GM18909 (cell line): ENCODE results near the gene PPP1R11.

ENCODE experiments used
- ATAC-seq: cut with Tn5 transposase; IDR thresholded peaks from one replicate; pipeline ENCODE4 v1.9.1; 2021; ENCODE audit warnings: mild to moderate bottlenecking; ENCODE audit not compliant: unreplicated experiment, poor library complexity

The PPP1R11 gene

GRCh38 chr6:30092852-30093543 lies 26.0 kb downstream of the PPP1R11 start:
- no peak for ATAC-seq

GRCh38 chr6:30093951-30094661 lies 27.1 kb downstream of the PPP1R11 start:
- no peak for ATAC-seq

GRCh38 chr6:30096829-30097228 lies 29.8 kb downstream of the PPP1R11 start:
- no peak for ATAC-seq

GRCh38 chr6:30097902-30098768 lies 31.1 kb downstream of the PPP1R11 start:
- no peak for ATAC-seq

- ATAC-seq: no peak
Observed at GRCh38 chr6:30100154-30100553, 33.2 kb downstream of the PPP1R11 start.

GRCh38 chr6:30100585-30101443 lies 33.8 kb downstream of the PPP1R11 start:
- ATAC-seq: no peak

- ATAC-seq: peak; percentile 74
Observed at GRCh38 chr6:30101444-30102413, 34.7 kb downstream of the PPP1R11 start.

- ATAC-seq: no peak
Observed at GRCh38 chr6:30102414-30102969, 35.5 kb downstream of the PPP1R11 start.

GRCh38 chr6:30102970-30103871 lies 36.2 kb downstream of the PPP1R11 start:
- ATAC-seq: peak; percentile 66

GRCh38 chr6:30103872-30104179 lies 36.8 kb downstream of the PPP1R11 start:
- ATAC-seq: no peak

- ATAC-seq: no peak
Observed at GRCh38 chr6:30104661-30105060, 37.7 kb downstream of the PPP1R11 start.

GRCh38 chr6:30111266-30111856 lies 44.4 kb downstream of the PPP1R11 start:
- ATAC-seq: no peak

- ATAC-seq: no peak
Observed at GRCh38 chr6:30112402-30112994, 45.5 kb downstream of the PPP1R11 start.

GRCh38 chr6:30113003-30113759 lies 46.2 kb downstream of the PPP1R11 start, which contains the start of gene TRIM31:
TSS of gene TRIM31 (minus strand) at chr6:30113090. CDS start at chr6:30112805, 285 bp downstream.
- ATAC-seq: peak; percentile 90

- ATAC-seq: no peak
Observed at GRCh38 chr6:30113841-30114240, 46.8 kb downstream of the PPP1R11 start.

- no peak for ATAC-seq
Observed at GRCh38 chr6:30116724-30117123, 49.7 kb downstream of the PPP1R11 start.
